Umbilical cord (tissue), 2 donors: ENCODE data around the gene EVC2. TPM values are rescaled to one million over a fixed set of nuclear protein-coding genes. Genes with fewer than 3 reads are reported as not detected.
A peak's percentile ranks its signal among the peaks of the same experiment; 100 is the strongest.

Source experiments
- DNase-seq: peaks from one replicate; pipeline ENCODE4 v3.0.0-alpha.2; 2015; ENCODE audit warnings: low spot score
- total RNA-seq: library from RNA; depleted of rRNA; stranded (reverse); fragments of >200 nt; gene quantifications from one replicate; pipeline ENCODE4 v1.2.3, GENCODE V29; 2014; ENCODE audit warnings: low replicate concordance; ENCODE audit not compliant: insufficient read depth

The EVC2 gene
- total RNA-seq, 1 donor from 2014 or later = 10.6 TPM

- DNase-seq = no peak
Observed at GRCh38 chr4:5566526-5566925, 141.8 kb downstream of the EVC2 start.

- DNase-seq = no peak
Observed at GRCh38 chr4:5563856-5564255, 144.5 kb downstream of the EVC2 start.

- no peak for DNase-seq
Observed at GRCh38 chr4:5562476-5562875, 145.9 kb downstream of the EVC2 start.

GRCh38 chr4:5561286-5561685 lies 147.1 kb downstream of the EVC2 start:
- DNase-seq = no peak

- DNase-seq = no peak
Observed at GRCh38 chr4:5558502-5558901, 149.9 kb downstream of the EVC2 start.

GRCh38 chr4:5554376-5554775 lies 154.0 kb downstream of the EVC2 start:
- DNase-seq = no peak

GRCh38 chr4:5553801-5554200 lies 154.6 kb downstream of the EVC2 start:
- DNase-seq = no peak

GRCh38 chr4:5552451-5552850 lies 155.9 kb downstream of the EVC2 start:
- no peak for DNase-seq

GRCh38 chr4:5547651-5548249 lies 160.6 kb downstream of the EVC2 start:
- no peak for DNase-seq

GRCh38 chr4:5545271-5545670 lies 163.1 kb downstream of the EVC2 start:
- DNase-seq = no peak

GRCh38 chr4:5544762-5545161 lies 163.6 kb downstream of the EVC2 start:
- DNase-seq = no peak

GRCh38 chr4:5543681-5544080 lies 164.7 kb downstream of the EVC2 start:
- no peak for DNase-seq

GRCh38 chr4:5541169-5541568 lies 167.2 kb downstream of the EVC2 start:
- no peak for DNase-seq

- DNase-seq = no peak
Observed at GRCh38 chr4:5539584-5539983, 168.8 kb downstream of the EVC2 start.

- DNase-seq = no peak
Observed at GRCh38 chr4:5532100-5532499, 176.3 kb downstream of the EVC2 start.

GRCh38 chr4:5528031-5528436 lies 180.3 kb downstream of the EVC2 start:
- DNase-seq = no peak

- DNase-seq = peak; percentile 19
Observed at GRCh38 chr4:5527211-5527610, 181.1 kb downstream of the EVC2 start.

GRCh38 chr4:5526080-5526846 lies 182.1 kb downstream of the EVC2 start:
- DNase-seq = no peak

GRCh38 chr4:5524446-5525299 lies 183.7 kb downstream of the EVC2 start:
- DNase-seq = no peak

- DNase-seq = no peak
Observed at GRCh38 chr4:5517372-5517771, 191.0 kb downstream of the EVC2 start.

GRCh38 chr4:5515646-5516045 lies 192.7 kb downstream of the EVC2 start:
- no peak for DNase-seq
